ENCODE results near the gene HLA-DOA. TPM values are rescaled to one million over a fixed set of nuclear protein-coding genes. Genes with fewer than 3 reads are reported as not detected.

HLA-DOA gene
- total and polyA plus RNA-seq, 10 of the 15 experiments (the other 5 are each of a cell fraction or from before 2014, with no cell fraction given), result 8.8 to 108 (median 58.3) TPM

DNA sequence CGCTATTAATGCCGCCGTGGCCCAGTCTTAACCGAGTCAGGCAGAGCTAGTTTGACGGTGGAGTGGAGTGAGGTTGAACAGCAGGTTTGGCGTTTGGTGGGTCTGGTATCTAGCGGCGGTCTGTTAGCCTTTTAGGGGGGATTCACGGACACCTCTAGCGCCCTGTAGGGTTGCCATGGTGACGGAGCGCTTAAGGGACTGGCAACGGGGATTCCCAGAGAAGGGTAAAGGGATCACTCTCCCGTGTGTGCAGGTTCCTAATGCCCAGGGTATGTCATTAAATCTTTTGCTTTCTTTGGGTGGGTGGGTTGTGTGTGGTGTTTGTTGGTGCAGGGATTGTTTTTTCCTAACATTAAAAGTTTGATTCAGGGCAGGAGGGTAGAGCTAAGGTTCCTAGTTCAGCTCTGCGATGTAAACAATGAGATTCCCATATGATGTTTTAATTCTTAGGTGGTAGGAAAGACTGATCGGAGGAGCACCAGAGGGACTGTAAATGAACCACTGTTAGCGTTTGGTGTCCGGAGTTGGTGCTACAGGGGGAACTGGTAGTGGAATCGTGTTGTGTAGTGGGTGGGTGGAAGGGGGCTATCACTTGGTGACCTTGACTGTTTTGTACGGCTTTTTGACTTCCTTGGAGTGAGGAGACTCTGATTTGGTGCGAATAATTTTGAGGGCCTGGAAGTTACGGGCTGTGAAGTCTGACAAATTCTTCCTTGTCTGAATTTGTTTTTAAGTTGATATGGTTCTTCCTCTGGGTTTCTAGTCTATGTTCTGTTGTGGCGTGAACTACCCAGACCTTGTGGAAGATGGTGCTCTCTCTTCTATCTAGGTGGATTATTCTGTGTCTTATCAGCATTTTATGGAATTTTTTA lies 36.0 kb downstream of the HLA-DOA start (continued):
- TF ChIP-seq SUZ12 (IDR thresholded peaks at IDR 0.05; ENCODE audit: unreplicated experiment) (no peak), CHD1 (IDR thresholded peaks at IDR 0.05; ENCODE audit: low read depth, low read length) (no peak), EZH2 (IDR thresholded peaks at IDR 0.05; ENCODE audit: borderline replicate concordance, control insufficient read depth, low read depth, low read length) (no peak), IKZF2 (IDR thresholded peaks at IDR 0.05) (no peak), USF2 (IDR thresholded peaks at IDR 0.05; ENCODE audit: borderline replicate concordance, low read depth, low read length) (no peak), ZBED1 (IDR thresholded peaks at IDR 0.05; ENCODE audit: borderline replicate concordance) (no peak), CREB1 (IDR thresholded peaks at IDR 0.05; ENCODE audit: low read depth) (no peak), ZBTB4 (CRISPR knock-in tag; IDR thresholded peaks at IDR 0.05) (no peak), KAT2A (conservative IDR thresholded peaks at IDR 0.05; ENCODE audit: control insufficient read depth, low read depth, low read length) (no peak)
- TF ChIP-seq, protein P1, sequence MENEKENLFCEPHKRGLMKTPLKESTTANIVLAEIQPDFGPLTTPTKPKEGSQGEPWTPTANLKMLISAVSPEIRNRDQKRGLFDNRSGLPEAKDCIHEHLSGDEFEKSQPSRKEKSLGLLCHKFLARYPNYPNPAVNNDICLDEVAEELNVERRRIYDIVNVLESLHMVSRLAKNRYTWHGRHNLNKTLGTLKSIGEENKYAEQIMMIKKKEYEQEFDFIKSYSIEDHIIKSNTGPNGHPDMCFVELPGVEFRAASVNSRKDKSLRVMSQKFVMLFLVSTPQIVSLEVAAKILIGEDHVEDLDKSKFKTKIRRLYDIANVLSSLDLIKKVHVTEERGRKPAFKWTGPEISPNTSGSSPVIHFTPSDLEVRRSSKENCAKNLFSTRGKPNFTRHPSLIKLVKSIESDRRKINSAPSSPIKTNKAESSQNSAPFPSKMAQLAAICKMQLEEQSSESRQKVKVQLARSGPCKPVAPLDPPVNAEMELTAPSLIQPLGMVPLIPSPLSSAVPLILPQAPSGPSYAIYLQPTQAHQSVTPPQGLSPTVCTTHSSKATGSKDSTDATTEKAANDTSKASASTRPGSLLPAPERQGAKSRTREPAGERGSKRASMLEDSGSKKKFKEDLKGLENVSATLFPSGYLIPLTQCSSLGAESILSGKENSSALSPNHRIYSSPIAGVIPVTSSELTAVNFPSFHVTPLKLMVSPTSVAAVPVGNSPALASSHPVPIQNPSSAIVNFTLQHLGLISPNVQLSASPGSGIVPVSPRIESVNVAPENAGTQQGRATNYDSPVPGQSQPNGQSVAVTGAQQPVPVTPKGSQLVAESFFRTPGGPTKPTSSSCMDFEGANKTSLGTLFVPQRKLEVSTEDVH (IDR thresholded peaks at IDR 0.05; ENCODE audit: low read depth, partially characterized antibody), result no peak
